LNCAP (cell line): ENCODE measurements around the gene IL9.

ENCODE experiments used
- TF ChIP-seq, protein P1 (sequence below): fragments of 450-650 bp; IDR thresholded peaks from 2 replicates; pipeline ENCODE4 v1.5.1; 2017; ENCODE audit warnings: mild to moderate bottlenecking

Gene IL9

DNA sequence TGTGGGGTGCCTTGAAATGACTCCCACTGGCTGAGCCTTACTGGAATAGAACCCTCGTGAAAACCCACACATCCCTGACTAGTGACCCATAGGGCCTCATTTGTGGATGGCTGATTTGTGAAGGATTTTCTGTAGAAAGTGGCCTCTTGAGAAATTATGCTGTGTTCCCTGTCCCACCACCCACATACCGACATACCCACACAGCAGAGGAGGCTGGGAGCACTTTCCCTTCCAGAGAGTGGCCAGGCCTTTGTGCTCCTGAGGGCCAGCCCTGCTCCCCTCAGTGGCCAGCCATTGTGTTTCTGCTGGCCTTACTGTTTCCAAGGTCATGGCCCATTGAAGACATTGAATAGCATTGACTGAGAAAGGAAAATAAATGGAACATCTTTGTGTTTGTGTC lies 29.6 kb downstream of the IL9 start:
- TF ChIP-seq, protein P1, sequence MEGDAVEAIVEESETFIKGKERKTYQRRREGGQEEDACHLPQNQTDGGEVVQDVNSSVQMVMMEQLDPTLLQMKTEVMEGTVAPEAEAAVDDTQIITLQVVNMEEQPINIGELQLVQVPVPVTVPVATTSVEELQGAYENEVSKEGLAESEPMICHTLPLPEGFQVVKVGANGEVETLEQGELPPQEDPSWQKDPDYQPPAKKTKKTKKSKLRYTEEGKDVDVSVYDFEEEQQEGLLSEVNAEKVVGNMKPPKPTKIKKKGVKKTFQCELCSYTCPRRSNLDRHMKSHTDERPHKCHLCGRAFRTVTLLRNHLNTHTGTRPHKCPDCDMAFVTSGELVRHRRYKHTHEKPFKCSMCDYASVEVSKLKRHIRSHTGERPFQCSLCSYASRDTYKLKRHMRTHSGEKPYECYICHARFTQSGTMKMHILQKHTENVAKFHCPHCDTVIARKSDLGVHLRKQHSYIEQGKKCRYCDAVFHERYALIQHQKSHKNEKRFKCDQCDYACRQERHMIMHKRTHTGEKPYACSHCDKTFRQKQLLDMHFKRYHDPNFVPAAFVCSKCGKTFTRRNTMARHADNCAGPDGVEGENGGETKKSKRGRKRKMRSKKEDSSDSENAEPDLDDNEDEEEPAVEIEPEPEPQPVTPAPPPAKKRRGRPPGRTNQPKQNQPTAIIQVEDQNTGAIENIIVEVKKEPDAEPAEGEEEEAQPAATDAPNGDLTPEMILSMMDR: no peak

DNA sequence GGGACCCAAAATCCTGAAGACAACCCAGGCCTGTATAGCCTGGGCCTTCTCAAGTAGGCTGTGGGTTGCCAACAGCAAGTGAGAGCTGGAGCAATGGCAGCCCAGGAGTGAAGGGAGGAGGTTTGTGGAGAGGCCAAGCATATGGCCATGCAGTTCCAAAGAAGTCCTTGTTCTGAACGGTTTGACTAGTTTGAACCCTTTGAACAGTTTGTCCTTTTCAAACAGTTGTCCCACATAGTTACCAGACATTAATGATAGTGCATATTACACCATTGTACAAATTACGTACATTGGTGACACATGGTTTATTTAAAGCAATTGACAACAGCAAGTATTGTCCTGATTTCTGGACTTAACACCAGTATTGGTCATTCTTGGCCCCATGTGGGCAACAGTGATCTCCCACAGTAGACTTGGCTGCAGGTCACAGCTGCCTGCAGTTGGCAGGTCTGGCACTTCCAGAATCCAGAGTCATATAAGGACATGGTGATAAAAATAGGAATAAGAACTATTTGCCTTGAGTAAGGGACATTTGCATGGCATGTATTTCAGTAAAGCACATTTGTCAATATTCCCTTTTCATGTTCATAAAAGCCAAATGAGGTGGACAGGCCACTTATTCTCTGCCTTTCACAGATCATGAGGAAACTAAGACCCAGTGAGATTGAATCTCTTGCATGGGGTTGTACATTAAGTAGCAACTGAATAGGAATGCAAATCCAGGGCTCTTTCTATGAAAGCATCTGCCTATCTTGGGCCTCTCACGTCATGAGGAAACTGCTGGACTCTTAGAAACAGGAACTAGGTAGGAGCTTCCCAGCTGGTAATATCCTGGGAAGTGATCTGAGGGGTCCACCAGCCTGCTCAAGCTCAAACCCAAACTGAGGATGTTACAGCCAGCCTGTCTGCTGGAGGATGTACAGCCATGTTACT lies 30.9 kb downstream of the IL9 start:
- TF ChIP-seq, protein P1: no peak

DNA sequence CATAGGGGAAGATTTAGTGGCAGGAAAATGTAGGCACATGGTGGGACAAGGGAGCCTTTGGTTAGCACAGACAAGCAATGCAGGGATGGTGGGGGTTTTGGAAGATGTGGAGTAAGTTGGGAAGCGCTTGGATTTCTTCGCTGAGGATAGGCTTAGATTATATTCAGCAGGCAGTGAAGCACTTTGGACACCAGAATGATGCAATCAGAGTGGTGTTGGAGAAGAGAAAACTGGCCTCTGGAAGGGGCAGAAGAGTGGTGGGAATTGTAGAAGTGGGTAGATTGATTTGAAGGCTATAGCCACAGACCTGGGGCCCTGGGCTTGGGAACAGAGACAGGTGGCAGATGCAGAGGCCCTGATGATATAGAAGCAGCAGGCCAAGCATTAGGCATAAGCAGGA lies 32.9 kb downstream of the IL9 start:
- TF ChIP-seq, protein P1: no peak

DNA sequence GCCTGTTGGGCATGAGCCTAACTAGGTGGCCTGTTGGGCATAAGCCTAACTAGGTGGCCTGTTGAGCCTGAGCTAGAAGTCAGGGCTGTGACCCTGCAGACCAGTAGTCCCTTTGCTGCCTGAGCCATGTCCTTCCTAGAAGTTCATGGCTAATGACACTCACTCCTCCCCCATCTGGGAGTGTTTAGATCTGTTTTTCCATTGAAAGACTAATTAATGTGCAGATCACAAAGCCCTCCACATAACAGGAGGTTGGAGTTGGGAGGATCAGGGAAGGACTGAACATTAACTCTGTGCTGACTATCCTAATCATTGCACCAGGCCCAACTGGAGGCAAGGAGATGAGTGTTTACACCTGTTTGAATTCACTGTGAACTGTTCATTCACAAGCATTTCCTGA lies 33.6 kb downstream of the IL9 start:
- TF ChIP-seq, protein P1: no peak

DNA sequence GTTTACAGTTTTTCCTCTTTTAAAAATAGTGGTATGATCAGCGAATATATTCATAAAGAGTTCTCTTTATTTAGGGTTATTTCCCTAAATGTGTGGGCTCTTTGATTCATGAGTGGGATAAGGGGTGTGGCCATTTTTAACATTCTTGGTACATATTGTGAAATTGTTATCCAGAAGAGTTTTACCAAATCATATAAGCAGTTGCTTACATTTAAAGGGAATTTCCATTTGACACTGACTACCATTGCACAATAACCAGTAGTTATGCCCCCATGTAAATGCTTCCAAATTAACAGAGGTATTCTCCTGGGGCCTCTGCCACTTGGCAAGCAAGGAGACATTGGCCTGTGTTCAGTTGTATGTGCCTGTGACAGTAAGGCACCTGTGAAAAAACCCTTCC lies 34.0 kb downstream of the IL9 start:
- TF ChIP-seq, protein P1: no peak

- TF ChIP-seq, protein P1: no peak
Observed at GRCh38 chr5:135859641-135860040, 36.0 kb downstream of the IL9 start.

- TF ChIP-seq, protein P1: no peak
Observed at GRCh38 chr5:135857630-135858311, 37.9 kb downstream of the IL9 start.
